ENCODE measurements around the gene RXFP2.

The RXFP2 gene

DNA sequence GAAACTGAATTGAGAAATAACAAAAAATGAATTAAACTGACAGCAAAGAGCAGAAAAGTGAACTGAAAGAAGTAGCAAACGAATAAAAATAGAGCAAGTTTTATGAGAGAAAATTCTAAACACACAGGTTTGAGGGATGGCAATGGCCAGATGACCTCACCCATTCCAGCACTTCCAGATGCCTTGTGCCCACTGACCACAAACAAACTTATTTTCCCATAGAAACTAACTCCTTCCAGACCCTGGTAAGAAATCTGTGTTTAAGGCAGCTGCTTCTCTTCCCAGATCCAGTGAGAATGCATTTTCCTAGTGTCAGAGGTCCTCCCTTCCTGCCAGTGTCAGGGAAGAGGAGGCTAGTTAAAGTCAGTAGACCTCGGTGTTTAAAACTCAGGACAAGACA lies 51.7 kb downstream of the RXFP2 start:
- H3K9me3 ChIP-seq: no peaks in the 10 kb centered on the region
- H3K27me3 ChIP-seq: no peaks in the 10 kb centered on the region
- H3K4me3 ChIP-seq: no peak overlapping the region
- no peak for TF ChIP-seq CTCF (IDR thresholded peaks at IDR 0.05)
- no peaks in the 10 kb centered on the region for H3K36me3 ChIP-seq
- peaks cover 0 to 5% (median 2%) of the 10 kb centered on the region in 4 donors for H3K4me1 ChIP-seq
- no peak for DNase-seq
- intact Hi-C loops (cut with DNase I; ENCODE audit: low total_unique reads): no loop called here
- peak overlapping the region in 1 of 2 donors; percentile 28 for H3K27ac ChIP-seq

DNA sequence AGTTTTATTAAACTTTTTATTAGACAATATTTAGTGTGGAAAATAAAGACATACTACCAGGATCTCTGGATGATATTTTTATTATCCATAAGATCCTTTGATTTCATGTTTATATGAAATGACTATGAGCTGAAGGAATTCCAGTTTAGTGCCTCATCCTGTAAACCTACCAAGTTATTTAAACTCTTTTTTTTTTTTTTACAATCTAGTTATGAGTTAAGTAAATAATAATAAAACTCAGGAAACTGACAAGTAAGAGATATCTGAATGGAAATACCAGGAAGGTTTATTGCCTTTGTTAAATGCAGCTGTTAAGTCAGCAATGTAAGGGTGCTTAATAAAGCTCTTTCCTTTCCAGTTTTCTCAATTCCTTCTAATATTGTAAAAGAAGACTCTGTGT lies 53.9 kb downstream of the RXFP2 start:
- H3K27me3 ChIP-seq: no peaks in the 10 kb centered on the region
- H3K27ac ChIP-seq: peak overlapping the region in 1 of 2 donors; percentile 40
- no peak for DNase-seq
- no peak overlapping the region for H3K4me3 ChIP-seq
- no peaks in the 10 kb centered on the region for H3K36me3 ChIP-seq
- intact Hi-C loops (cut with DNase I; ENCODE audit: low total_unique reads): no loop called here
- H3K9me3 ChIP-seq: no peaks in the 10 kb centered on the region
- TF ChIP-seq CTCF (IDR thresholded peaks at IDR 0.05): no peak
- H3K4me1 ChIP-seq: peaks cover 0 to 5% (median 2%) of the 10 kb centered on the region in 4 donors

DNA sequence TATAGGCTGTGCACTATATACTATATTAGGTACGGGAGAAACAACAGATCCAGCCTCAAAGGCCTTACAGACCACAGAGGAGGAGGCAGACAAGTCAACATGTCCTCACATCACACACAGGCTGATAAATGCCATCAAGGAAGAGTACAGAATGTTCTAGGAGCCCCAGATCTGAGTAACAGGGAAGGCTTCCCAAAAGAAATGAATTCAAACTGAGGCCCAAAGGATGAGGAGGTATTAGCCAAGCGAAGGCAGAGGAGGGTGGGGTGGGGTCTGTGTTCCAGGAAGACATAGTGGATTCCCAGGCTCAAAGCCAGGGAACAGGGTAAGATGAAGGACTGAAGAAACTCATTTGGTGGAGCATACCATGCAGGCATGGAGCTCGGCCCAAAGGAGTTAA lies 55.1 kb downstream of the RXFP2 start:
- peak overlapping the region in 1 of 2 donors; percentile 40 for H3K27ac ChIP-seq
- no peaks in the 10 kb centered on the region for H3K9me3 ChIP-seq
- H3K27me3 ChIP-seq: no peaks in the 10 kb centered on the region
- no peaks in the 10 kb centered on the region for H3K36me3 ChIP-seq
- DNase-seq: peak in 1 of 2 donors; percentile 71
- TF ChIP-seq CTCF (IDR thresholded peaks at IDR 0.05): no peak
- H3K4me1 ChIP-seq: peaks cover 0 to 5% (median 2%) of the 10 kb centered on the region in 4 donors
- intact Hi-C loops (cut with DNase I; ENCODE audit: low total_unique reads): no loop called here
- H3K4me3 ChIP-seq: no peak overlapping the region

GRCh38 chr13:31797154-31797775 lies 57.9 kb downstream of the RXFP2 start:
- intact Hi-C loops (cut with DNase I; ENCODE audit: low total_unique reads): loop anchor here (5.0 kb wide), 2 partner anchors 260 to 365 kb away; no protein-coding TSS in a partner anchor
- Histone ChIP-seq H3K27me3 (no peaks in the 10 kb centered on the region), H3K27ac (no peak overlapping the region), H3K4me3 (no peak overlapping the region), H3K36me3 (no peaks in the 10 kb centered on the region), H3K4me1 (peaks cover 0 to 5% (median 2%) of the 10 kb centered on the region in 4 donors), H3K9me3 (no peaks in the 10 kb centered on the region)
- peak; percentile 50 to 72 for TF ChIP-seq CTCF (IDR thresholded peaks at IDR 0.05)
- DNase-seq: no peak

DNA sequence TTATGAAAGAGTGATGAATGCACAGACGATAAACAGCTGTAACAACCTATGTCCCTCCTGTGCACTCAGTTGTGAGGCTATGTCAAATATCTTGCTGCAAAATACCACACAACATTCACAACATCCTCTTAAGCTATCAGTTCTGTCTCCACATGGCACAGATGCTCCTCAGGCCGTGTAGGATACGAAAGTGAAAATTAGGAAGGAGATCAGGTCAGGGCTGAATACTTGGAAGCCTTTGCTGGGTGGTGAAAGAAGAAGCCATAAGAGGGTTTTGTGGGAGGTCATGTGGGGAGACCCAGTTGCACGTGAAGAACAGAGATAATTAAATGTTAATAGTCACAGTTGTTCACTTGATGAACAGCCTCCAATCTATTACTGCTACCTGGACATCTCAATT lies 58.9 kb downstream of the RXFP2 start:
- intact Hi-C loops (cut with DNase I; ENCODE audit: low total_unique reads): loop anchor here (5.0 kb wide), 2 partner anchors 261 to 366 kb away; no protein-coding TSS in a partner anchor

More for the DNA sequence above, 58.9 kb downstream of the RXFP2 start:
- no peak overlapping the region for H3K27ac ChIP-seq
- no peak for TF ChIP-seq CTCF (IDR thresholded peaks at IDR 0.05)
- no peaks in the 10 kb centered on the region for H3K9me3 ChIP-seq
- H3K36me3 ChIP-seq: no peaks in the 10 kb centered on the region
- no peak overlapping the region for H3K4me3 ChIP-seq
- H3K4me1 ChIP-seq: peaks cover 0 to 5% (median 2%) of the 10 kb centered on the region in 4 donors
- DNase-seq: no peak
- no peaks in the 10 kb centered on the region for H3K27me3 ChIP-seq

All from tibial artery (tissue), 4 donors.